ENCODE data around the gene SEMA4B. TPM values are rescaled to one million over a fixed set of nuclear protein-coding genes. Genes with fewer than 3 reads are reported as not detected.
A peak's percentile ranks its signal among the peaks of the same experiment; 100 is the strongest.

SEMA4B gene
- total RNA-seq, 5 donors from 2014 or later (not counting 1 experiment from before 2014, with no cell fraction given): 11.7 to 34.7 (median 25.4) TPM

DNA sequence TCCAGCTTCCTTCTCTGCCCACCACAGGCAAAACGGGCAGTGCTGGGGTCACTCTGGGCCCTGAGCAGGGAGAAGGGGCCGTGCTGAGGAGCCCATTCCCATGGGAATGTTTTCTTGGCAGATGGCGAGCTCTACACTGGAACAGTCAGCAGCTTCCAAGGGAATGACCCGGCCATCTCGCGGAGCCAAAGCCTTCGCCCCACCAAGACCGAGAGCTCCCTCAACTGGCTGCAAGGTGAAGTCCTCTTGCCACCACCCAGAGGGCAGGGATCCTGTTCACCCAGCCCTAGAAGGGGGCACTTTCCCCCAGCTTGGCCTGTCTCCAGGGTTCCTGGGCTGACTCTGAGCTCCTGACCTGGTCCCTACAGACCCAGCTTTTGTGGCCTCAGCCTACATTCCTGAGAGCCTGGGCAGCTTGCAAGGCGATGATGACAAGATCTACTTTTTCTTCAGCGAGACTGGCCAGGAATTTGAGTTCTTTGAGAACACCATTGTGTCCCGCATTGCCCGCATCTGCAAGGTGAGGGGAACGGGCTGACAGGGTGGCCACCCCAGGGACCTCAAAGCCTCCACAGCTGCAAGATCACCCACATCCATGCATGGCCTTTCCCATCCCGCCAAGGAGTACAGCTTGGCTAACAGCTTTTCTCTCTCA, 20.2 kb downstream of the SEMA4B start:
- Mint-ChIP-seq H3K27me3 (no peaks in the 10 kb centered on the region), H3K4me3 (no peak overlapping the region), H3K4me1 (peaks cover 7 to 17% (median 17%) of the 10 kb centered on the region in 3 donors), H3K9me3 (no peaks in the 10 kb centered on the region), H3K36me3 (peaks cover 17% of the 10 kb centered on the region), H3K27ac (no peak overlapping the region)
- peak in 3 of 35 experiments; percentile 8 to 32 (median 20) for DNase-seq
- H3K27ac ChIP-seq (ENCODE audit: low read length): no peak overlapping the region
- H3K9me3 ChIP-seq: no peaks in the 10 kb centered on the region
- H3K36me3 ChIP-seq (ENCODE audit: control insufficient read depth in 2 of 2, extremely low read depth in 1 of 2, insufficient read depth in 1 of 2, low read length in 1 of 2): peaks cover 11 to 35% of the 10 kb centered on the region in 2 donors
- ChIA-PET CTCF (interaction anchor here (0.7 to 1.2 kb wide), 5 partner anchors 8 to 255 kb away, joined by 3 to 4 read pairs (median 3); no protein-coding TSS in a partner anchor), POLR2A (interaction anchor here (0.6 to 1.2 kb wide), 4 partner anchors 13 to 239 kb away, joined by 3 to 8 read pairs (median 5); partner anchors contain the start of gene GDPGP1 (in 1 of the 2))
- ATAC-seq (replicated peaks in 1 of 4): no peak
- H3K4me1 ChIP-seq (ENCODE audit: control insufficient read depth in 1 of 2, extremely low read depth in 1 of 2, insufficient read depth in 2 of 2, low read length in 2 of 2): peaks cover 0 to 9% of the 10 kb centered on the region in 2 experiments
- H3K27me3 ChIP-seq (replicated peaks in 1 of 2; ENCODE audit: control insufficient read depth in 2 of 2, extremely low read depth in 1 of 2, insufficient read depth in 2 of 2, low read length in 1 of 2): no peaks in the 10 kb centered on the region
- H3K4me3 ChIP-seq (ENCODE audit: control insufficient read depth in 1 of 2, extremely low read depth in 1 of 2, low read length in 1 of 2): no peak overlapping the region
- 85% methylated on average over 13 of the region's 14 CpGs for WGBS (ENCODE audit: insufficient coverage)

GRCh38 chr15:90222547-90222946, 21.4 kb downstream of the SEMA4B start:
- no peaks in the 10 kb centered on the region for H3K9me3 Mint-ChIP-seq
- CTCF ChIA-PET: interaction anchor here (0.5 to 1.1 kb wide), 5 partner anchors 9 to 788 kb away, joined by 3 to 5 read pairs (median 3); partner anchors contain the start of genes CIB1 (in 1 of the 2) and GDPGP1 (in 1 of the 2)
- ATAC-seq (replicated peaks in 1 of 4): no peak

GRCh38 chr15:90223441-90224165, 22.5 kb downstream of the SEMA4B start:
- no peak overlapping the region for H3K4me3 ChIP-seq (ENCODE audit: control insufficient read depth in 1 of 2, extremely low read depth in 1 of 2, low read length in 1 of 2)
- no peaks in the 10 kb centered on the region for H3K27me3 Mint-ChIP-seq
- H3K9me3 Mint-ChIP-seq: no peaks in the 10 kb centered on the region
- no peaks in the 10 kb centered on the region for H3K9me3 ChIP-seq
- H3K27ac Mint-ChIP-seq: no peak overlapping the region
- POLR2A ChIA-PET: interaction anchor here in 1 of 2 donors (0.7 kb wide), 1 partner anchor 1266 kb away, joined by 3 read pairs; no protein-coding TSS in a partner anchor
- CTCF ChIA-PET: no interaction called here
- peaks cover 15 to 50% of the 10 kb centered on the region in 2 donors for H3K36me3 ChIP-seq (ENCODE audit: control insufficient read depth in 2 of 2, extremely low read depth in 1 of 2, insufficient read depth in 1 of 2, low read length in 1 of 2)
- H3K4me1 Mint-ChIP-seq: peaks cover 7 to 15% (median 9%) of the 10 kb centered on the region in 3 donors
- H3K4me3 Mint-ChIP-seq: no peak overlapping the region
- no peak for ATAC-seq (replicated peaks in 1 of 4)
- H3K27me3 ChIP-seq (replicated peaks in 1 of 2; ENCODE audit: control insufficient read depth in 2 of 2, extremely low read depth in 1 of 2, insufficient read depth in 2 of 2, low read length in 1 of 2): no peaks in the 10 kb centered on the region
- H3K36me3 Mint-ChIP-seq: peaks cover 15% of the 10 kb centered on the region
- no peak overlapping the region for H3K27ac ChIP-seq (ENCODE audit: low read length)
- over 99% methylated on average over 17 of the region's 22 CpGs for WGBS (ENCODE audit: insufficient coverage)
- peaks cover 0 to 9% of the 10 kb centered on the region in 2 experiments for H3K4me1 ChIP-seq (ENCODE audit: control insufficient read depth in 1 of 2, extremely low read depth in 1 of 2, insufficient read depth in 2 of 2, low read length in 2 of 2)
- no peak for DNase-seq

More at GRCh38 chr15:90222547-90222946, 21.4 kb downstream of the SEMA4B start:
- DNase-seq: no peak
- H3K27me3 ChIP-seq (replicated peaks in 1 of 2; ENCODE audit: control insufficient read depth in 2 of 2, extremely low read depth in 1 of 2, insufficient read depth in 2 of 2, low read length in 1 of 2): no peaks in the 10 kb centered on the region
- H3K27ac ChIP-seq (ENCODE audit: low read length): no peak overlapping the region
- H3K4me1 ChIP-seq (ENCODE audit: control insufficient read depth in 1 of 2, extremely low read depth in 1 of 2, insufficient read depth in 2 of 2, low read length in 2 of 2): peaks cover 0 to 9% of the 10 kb centered on the region in 2 experiments
- Mint-ChIP-seq H3K27me3 (no peaks in the 10 kb centered on the region), H3K4me1 (peaks cover 7 to 17% (median 11%) of the 10 kb centered on the region in 3 donors), H3K36me3 (peaks cover 16% of the 10 kb centered on the region), H3K27ac (no peak overlapping the region), H3K4me3 (no peak overlapping the region)
- POLR2A ChIA-PET: interaction anchor here in 1 of 2 donors (0.5 kb wide), 1 partner anchor 27 kb away, joined by 6 read pairs; no protein-coding TSS in a partner anchor
- H3K4me3 ChIP-seq (ENCODE audit: control insufficient read depth in 1 of 2, extremely low read depth in 1 of 2, low read length in 1 of 2): no peak overlapping the region
- no peaks in the 10 kb centered on the region for H3K9me3 ChIP-seq
- peaks cover 11 to 40% of the 10 kb centered on the region in 2 donors for H3K36me3 ChIP-seq (ENCODE audit: control insufficient read depth in 2 of 2, extremely low read depth in 1 of 2, insufficient read depth in 1 of 2, low read length in 1 of 2)
- no CpG with 5 or more reads among the region's 2 CpGs for WGBS (ENCODE audit: insufficient coverage)

DNA sequence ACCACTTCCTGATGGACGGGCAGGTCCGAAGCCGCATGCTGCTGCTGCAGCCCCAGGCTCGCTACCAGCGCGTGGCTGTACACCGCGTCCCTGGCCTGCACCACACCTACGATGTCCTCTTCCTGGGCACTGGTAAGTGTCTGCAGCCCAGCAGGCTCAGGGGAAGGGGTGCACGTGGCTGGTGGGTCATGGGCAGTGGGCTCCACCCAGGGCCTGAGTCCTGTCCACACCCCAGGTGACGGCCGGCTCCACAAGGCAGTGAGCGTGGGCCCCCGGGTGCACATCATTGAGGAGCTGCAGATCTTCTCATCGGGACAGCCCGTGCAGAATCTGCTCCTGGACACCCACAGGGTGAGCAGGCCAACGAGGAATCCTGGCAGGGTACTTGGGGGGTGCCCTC, 23.9 kb downstream of the SEMA4B start:
- no peaks in the 10 kb centered on the region for H3K9me3 ChIP-seq
- H3K4me3 Mint-ChIP-seq: no peak overlapping the region
- no peak overlapping the region for H3K27ac ChIP-seq (ENCODE audit: low read length)
- no peaks in the 10 kb centered on the region for H3K27me3 Mint-ChIP-seq
- H3K4me1 Mint-ChIP-seq: peaks cover 14 to 17% (median 16%) of the 10 kb centered on the region in 3 donors
- CTCF ChIA-PET: no interaction called here
- H3K9me3 Mint-ChIP-seq: no peaks in the 10 kb centered on the region
- peaks cover 28% of the 10 kb centered on the region for H3K36me3 Mint-ChIP-seq
- peaks cover 21 to 64% of the 10 kb centered on the region in 2 donors for H3K36me3 ChIP-seq (ENCODE audit: control insufficient read depth in 2 of 2, extremely low read depth in 1 of 2, insufficient read depth in 1 of 2, low read length in 1 of 2)
- POLR2A ChIA-PET: no interaction called here
- no peak overlapping the region for H3K27ac Mint-ChIP-seq
- ATAC-seq (replicated peaks in 1 of 4) (no peak), DNase-seq (no peak)
- peaks cover 4 to 12% of the 10 kb centered on the region in 2 experiments for H3K4me1 ChIP-seq (ENCODE audit: control insufficient read depth in 1 of 2, extremely low read depth in 1 of 2, insufficient read depth in 2 of 2, low read length in 2 of 2)
- no peaks in the 10 kb centered on the region for H3K27me3 ChIP-seq (replicated peaks in 1 of 2; ENCODE audit: control insufficient read depth in 2 of 2, extremely low read depth in 1 of 2, insufficient read depth in 2 of 2, low read length in 1 of 2)
- WGBS (ENCODE audit: insufficient coverage): 97% methylated on average over 16 of the region's 17 CpGs
- no peak overlapping the region for H3K4me3 ChIP-seq (ENCODE audit: control insufficient read depth in 1 of 2, extremely low read depth in 1 of 2, low read length in 1 of 2)

DNA sequence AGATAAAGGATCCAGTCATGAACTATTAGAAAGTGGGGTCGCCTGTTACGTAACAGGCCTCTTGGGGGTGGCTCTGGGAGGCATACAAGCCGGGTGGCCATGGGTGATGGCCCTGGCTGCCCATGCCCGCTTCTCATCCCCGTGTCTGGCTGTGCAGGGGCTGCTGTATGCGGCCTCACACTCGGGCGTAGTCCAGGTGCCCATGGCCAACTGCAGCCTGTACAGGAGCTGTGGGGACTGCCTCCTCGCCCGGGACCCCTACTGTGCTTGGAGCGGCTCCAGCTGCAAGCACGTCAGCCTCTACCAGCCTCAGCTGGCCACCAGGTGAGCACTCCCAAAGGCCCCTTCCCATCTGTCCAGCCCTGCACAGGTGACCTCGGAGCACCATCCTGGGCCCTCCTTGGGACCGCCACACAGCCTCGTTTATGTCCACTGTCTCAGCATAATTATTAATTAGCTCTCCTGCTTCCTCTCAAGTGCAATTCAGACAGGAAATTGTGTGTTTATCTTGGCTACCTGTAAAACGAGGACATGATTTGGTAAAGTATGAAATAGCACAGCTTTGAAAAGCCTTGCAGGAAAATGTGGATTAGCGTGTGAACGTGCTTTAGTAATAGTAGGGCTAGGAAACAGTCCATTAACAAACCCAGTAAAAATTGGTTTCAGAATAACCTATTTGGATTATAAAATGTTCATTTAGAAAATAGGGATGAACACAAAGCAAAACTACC, 24.5 kb downstream of the SEMA4B start:
- no peak overlapping the region for H3K4me3 ChIP-seq (ENCODE audit: control insufficient read depth in 1 of 2, extremely low read depth in 1 of 2, low read length in 1 of 2)
- Mint-ChIP-seq H3K36me3 (peaks cover 30% of the 10 kb centered on the region), H3K27me3 (no peaks in the 10 kb centered on the region), H3K27ac (peak overlapping the region in 1 of 2 donors; percentile 12), H3K9me3 (no peaks in the 10 kb centered on the region), H3K4me3 (no peak overlapping the region), H3K4me1 (peaks cover 20 to 21% (median 20%) of the 10 kb centered on the region in 3 donors)
- 96% methylated on average over 12 of the region's 18 CpGs for WGBS (ENCODE audit: insufficient coverage)
- no peak for DNase-seq
- POLR2A ChIA-PET: no interaction called here
- H3K27ac ChIP-seq (ENCODE audit: low read length): no peak overlapping the region
- H3K36me3 ChIP-seq (ENCODE audit: control insufficient read depth in 2 of 2, extremely low read depth in 1 of 2, insufficient read depth in 1 of 2, low read length in 1 of 2): peaks cover 21 to 70% of the 10 kb centered on the region in 2 donors
- no peaks in the 10 kb centered on the region for H3K27me3 ChIP-seq (replicated peaks in 1 of 2; ENCODE audit: control insufficient read depth in 2 of 2, extremely low read depth in 1 of 2, insufficient read depth in 2 of 2, low read length in 1 of 2)
- CTCF ChIA-PET: no interaction called here
- H3K4me1 ChIP-seq (ENCODE audit: control insufficient read depth in 1 of 2, extremely low read depth in 1 of 2, insufficient read depth in 2 of 2, low read length in 2 of 2): peaks cover 10 to 18% of the 10 kb centered on the region in 2 experiments
- H3K9me3 ChIP-seq: no peaks in the 10 kb centered on the region
- ATAC-seq (replicated peaks in 1 of 4): no peak

- no peak overlapping the region for H3K4me3 Mint-ChIP-seq
- whole genome bisulfite sequencing (ENCODE audit: insufficient coverage): no CpG with 5 or more reads among the region's 7 CpGs
- ATAC-seq (replicated peaks in 1 of 4) (no peak), DNase-seq (no peak)
- H3K36me3 ChIP-seq (ENCODE audit: control insufficient read depth in 2 of 2, extremely low read depth in 1 of 2, insufficient read depth in 1 of 2, low read length in 1 of 2): peaks cover 21 to 69% of the 10 kb centered on the region in 2 donors
- no peak overlapping the region for H3K27ac ChIP-seq (ENCODE audit: low read length)
- H3K27me3 ChIP-seq (replicated peaks in 1 of 2; ENCODE audit: control insufficient read depth in 2 of 2, extremely low read depth in 1 of 2, insufficient read depth in 2 of 2, low read length in 1 of 2): no peaks in the 10 kb centered on the region
- no peaks in the 10 kb centered on the region for H3K9me3 ChIP-seq
- H3K36me3 Mint-ChIP-seq: peaks cover 35% of the 10 kb centered on the region
- peaks cover 37 to 38% (median 37%) of the 10 kb centered on the region in 3 donors for H3K4me1 Mint-ChIP-seq
- H3K27me3 Mint-ChIP-seq: no peaks in the 10 kb centered on the region
- peaks cover 23 to 35% of the 10 kb centered on the region in 2 experiments for H3K4me1 ChIP-seq (ENCODE audit: control insufficient read depth in 1 of 2, extremely low read depth in 1 of 2, insufficient read depth in 2 of 2, low read length in 2 of 2)
- no peak overlapping the region for H3K4me3 ChIP-seq (ENCODE audit: control insufficient read depth in 1 of 2, extremely low read depth in 1 of 2, low read length in 1 of 2)
- peak overlapping the region in 1 of 2 donors; percentile 61 for H3K27ac Mint-ChIP-seq
- no peaks in the 10 kb centered on the region for H3K9me3 Mint-ChIP-seq
- ChIA-PET CTCF (interaction anchor here in 1 of 2 donors (0.6 kb wide), 1 partner anchor 35 kb away, joined by 3 read pairs; no protein-coding TSS in a partner anchor), POLR2A (interaction anchor here in 1 of 2 donors (0.6 to 1.3 kb wide), 2 partner anchors 8 to 18 kb away, joined by 3 read pairs; no protein-coding TSS in a partner anchor)
These were observed 26.2 kb downstream of the SEMA4B start for GRCh38 chr15:90227336-90227735.
